HG03378 (cell line): ENCODE results near the gene ZNF585A.

ENCODE experiments used
- ATAC-seq: cut with Tn5 transposase; IDR thresholded peaks from one replicate; pipeline ENCODE4 v1.9.1; 2021; ENCODE audit warnings: mild to moderate bottlenecking, moderate library complexity; ENCODE audit not compliant: unreplicated experiment

Gene ZNF585A

GRCh38 chr19:37095859-37096258 lies 76.6 kb downstream of the ZNF585A start:
- no peak for ATAC-seq
